Natural killer cell treated with Interleukin-12 subunit alpha and Interleukin-12 subunit beta and Interleukin-15 and Interleukin-18, amount 100 ng/mL, for 72 hours (primary cell): ENCODE measurements around the gene HNMT. TPM values are rescaled to one million over a fixed set of nuclear protein-coding genes. Genes with fewer than 3 reads are reported as not detected.
"Not testable (repeated sequence)": the region's sequence is repeated elsewhere in the genome, so short reads cannot be mapped to it uniquely, and the experiment has no call there.

Source experiments
- ATAC-seq, 2 donors: fragments of 150-1000 bp; cut with Tn5 transposase in 1 of 2; sonication (Bioruptor Pico), chemical (Tn5 transposase) in 1 of 2; 2 replicates each; pipeline ENCODE4 v1.10.0; 2021
- DNase-seq: peaks from one replicate; pipeline ENCODE4 v3.0.0; 2022; ENCODE audit warnings: low spot score
- H3K27ac Mint-ChIP-seq, 2 donors: 1 replicate in 1 of 2; 2 replicates in 1 of 2; pipeline ENCODE4 v1.8.0; 2022; ENCODE audit warnings: mixed read lengths in 2 of 2, mild to moderate bottlenecking in 1 of 2, moderate library complexity in 1 of 2
- H3K27me3 Mint-ChIP-seq, 2 donors: 1 replicate in 1 of 2; 2 replicates in 1 of 2; pipeline ENCODE4 v1.8.0; 2022; ENCODE audit warnings: mixed read lengths in 2 of 2
- H3K36me3 Mint-ChIP-seq: one replicate; pipeline ENCODE4 v1.8.0; 2022; ENCODE audit warnings: mixed read lengths
- H3K4me1 Mint-ChIP-seq, 2 donors: 1 replicate in 1 of 2; 2 replicates in 1 of 2; pipeline ENCODE4 v1.8.0; 2022; ENCODE audit warnings: low read depth in 2 of 2, mixed read lengths in 2 of 2, mild to moderate bottlenecking in 1 of 2
- H3K4me3 Mint-ChIP-seq: one replicate; pipeline ENCODE4 v1.8.0; 2022; ENCODE audit warnings: mixed read lengths
- H3K9me3 Mint-ChIP-seq: 2 replicates; pipeline ENCODE4 v1.8.0; 2022; ENCODE audit warnings: mixed read lengths
- total RNA-seq, 2 donors: library from RNA; stranded (reverse); gene quantifications; one replicate each; pipeline ENCODE4 v1.2.3, GENCODE V29; 2022

Gene HNMT
- total RNA-seq, 2 donors from 2014 or later = not detected

DNA sequence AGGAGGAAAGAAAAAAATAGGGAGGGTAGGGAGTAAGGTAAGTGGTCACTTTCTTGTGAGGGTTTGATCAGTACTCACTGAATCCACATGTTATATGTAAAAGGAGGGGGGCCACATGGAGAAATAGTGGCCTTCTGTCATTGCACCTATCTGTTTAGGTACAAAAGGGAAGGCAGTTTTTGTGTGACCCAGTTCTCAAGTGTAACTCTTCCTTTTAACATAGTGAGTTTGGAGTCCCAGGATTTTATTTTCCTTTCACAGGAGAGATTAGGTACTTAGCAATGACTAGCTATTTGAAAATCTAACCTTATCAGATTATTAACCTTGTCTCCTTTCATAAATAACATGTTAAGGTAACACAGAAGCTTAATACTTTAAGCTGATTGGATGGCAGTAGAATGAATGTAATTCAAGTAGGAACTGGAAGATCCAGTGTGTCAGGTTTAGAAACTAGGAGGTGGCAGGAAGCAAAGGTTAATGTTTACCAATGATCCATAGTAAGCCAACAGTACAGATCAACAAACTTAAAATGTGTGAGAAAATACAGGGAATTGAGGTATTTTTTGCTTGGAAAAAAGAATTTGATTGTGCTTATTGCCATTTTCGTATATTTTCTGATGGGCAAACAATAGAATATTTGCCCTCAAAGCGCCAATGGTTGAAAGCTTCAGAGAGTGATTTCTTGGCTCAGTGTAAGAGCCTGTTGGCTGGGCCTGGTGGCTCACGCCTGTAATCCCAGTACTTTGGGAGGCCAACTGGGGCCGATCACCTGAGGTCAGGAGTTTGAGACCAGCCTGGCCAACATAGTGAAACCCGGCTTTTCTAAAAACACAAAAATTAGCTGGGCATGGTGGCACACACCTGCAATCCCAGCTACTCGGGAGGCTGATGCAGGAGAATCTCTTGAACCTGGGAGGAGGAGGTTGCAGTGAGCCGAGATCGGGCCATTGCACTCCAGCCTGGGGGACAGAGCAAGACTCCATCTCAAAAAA lies 11.3 kb downstream of the HNMT start:
- ATAC-seq (no peak), DNase-seq (no peak)
- H3K27ac Mint-ChIP-seq = no peak overlapping the region
- no peaks in the 10 kb centered on the region for H3K27me3 Mint-ChIP-seq
- H3K36me3 Mint-ChIP-seq = no peaks in the 10 kb centered on the region
- H3K4me3 Mint-ChIP-seq = no peak overlapping the region
- no peaks in the 10 kb centered on the region for H3K4me1 Mint-ChIP-seq
- no peaks in the 10 kb centered on the region for H3K9me3 Mint-ChIP-seq

DNA sequence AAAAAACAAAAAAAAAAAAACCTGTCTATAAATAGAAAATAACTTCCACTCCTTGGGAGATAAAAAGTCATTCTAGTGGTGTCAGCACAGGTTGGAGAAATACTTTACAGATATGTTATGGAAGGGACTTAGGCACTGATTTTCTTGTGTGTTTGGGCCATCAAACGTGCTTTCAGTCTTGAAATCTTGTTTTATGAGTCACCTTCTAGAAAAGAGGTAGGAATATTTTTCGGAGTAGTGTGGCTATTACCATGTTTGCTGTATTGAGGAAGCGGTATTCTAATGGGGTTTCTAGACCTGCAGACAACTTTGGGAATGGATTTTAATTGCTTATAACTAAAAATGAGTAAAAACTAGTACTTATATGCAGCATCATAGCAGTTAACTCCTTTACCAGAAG lies 12.0 kb downstream of the HNMT start:
- Mint-ChIP-seq H3K4me1 (no peaks in the 10 kb centered on the region), H3K4me3 (no peak overlapping the region), H3K27ac (no peak overlapping the region), H3K36me3 (no peaks in the 10 kb centered on the region), H3K9me3 (no peaks in the 10 kb centered on the region), H3K27me3 (no peaks in the 10 kb centered on the region)
- ATAC-seq (no peak), DNase-seq (no peak)

DNA sequence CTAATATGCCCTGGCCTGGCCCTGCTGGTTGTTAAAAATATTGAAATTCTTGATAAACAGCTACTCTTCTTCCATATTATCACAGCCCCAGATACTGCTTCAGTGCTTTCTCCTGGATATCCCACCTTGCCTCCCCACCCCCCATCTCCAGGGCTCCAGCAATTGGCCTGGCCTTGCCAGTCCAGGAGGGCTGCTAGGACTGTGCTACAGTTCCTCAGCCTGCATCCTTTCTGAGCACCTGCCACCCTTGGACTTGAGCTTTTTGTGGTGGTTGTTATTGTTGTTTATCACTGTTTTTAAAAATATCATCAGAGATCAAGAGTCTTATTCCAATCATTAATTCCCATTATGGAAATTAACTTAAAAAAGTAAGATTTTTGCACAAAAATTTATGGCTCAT lies 13.5 kb downstream of the HNMT start:
- DNase-seq = no peak
- H3K27me3 Mint-ChIP-seq = no peaks in the 10 kb centered on the region
- H3K4me3 Mint-ChIP-seq = no peak overlapping the region
- H3K4me1 Mint-ChIP-seq = no peaks in the 10 kb centered on the region
- ATAC-seq = no peak
- no peaks in the 10 kb centered on the region for H3K9me3 Mint-ChIP-seq
- H3K36me3 Mint-ChIP-seq = no peaks in the 10 kb centered on the region
- H3K27ac Mint-ChIP-seq = no peak overlapping the region

DNA sequence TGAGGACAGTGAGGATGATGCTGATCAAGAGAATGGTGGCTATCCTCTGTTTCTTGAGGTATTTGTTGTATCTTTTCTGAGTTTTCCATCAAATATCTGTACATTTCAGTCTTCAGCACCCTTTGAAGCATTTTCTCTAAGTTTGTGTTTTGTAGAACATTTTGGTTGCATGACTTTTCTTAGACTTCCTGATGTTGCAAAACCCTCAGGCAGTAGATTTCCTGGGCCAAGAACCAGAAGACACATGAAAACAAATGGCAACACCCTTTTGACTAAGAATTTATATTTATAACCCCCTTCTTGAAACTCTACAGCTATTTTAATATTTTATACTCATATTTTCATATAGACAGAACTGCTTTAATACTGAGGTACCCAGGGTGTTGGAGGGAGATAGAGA lies 16.2 kb downstream of the HNMT start:
- Mint-ChIP-seq H3K36me3 (no peaks in the 10 kb centered on the region), H3K4me1 (no peaks in the 10 kb centered on the region), H3K27ac (no peak overlapping the region), H3K9me3 (peaks cover 6% of the 10 kb centered on the region), H3K4me3 (no peak overlapping the region), H3K27me3 (no peaks in the 10 kb centered on the region)
- ATAC-seq (no peak), DNase-seq (no peak)

DNA sequence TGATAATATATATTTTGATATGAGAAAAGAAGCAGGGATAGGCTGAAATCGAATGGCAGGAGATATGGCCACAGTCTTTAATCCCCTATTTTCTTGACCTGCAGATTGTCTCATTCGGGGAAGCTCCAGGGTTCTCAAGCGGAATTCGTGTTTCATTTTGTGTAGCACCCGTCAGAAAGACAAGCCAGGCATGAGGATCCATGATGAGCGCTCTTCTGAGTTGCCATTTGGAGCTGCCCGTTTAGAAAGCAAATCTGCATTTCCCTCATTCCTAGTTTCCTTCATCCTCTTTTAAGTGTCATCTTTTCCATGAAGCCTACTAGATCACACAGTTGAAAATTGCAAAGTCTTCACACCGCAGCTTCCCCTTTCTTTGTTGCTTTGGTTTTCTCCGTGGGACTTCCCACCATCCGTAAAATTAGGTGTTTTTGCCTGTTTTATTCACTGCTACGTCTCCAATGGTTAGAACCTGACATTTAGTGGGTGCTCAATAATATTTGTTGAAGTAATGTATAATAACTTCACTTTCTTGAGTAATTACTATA lies 16.9 kb downstream of the HNMT start:
- H3K27me3 Mint-ChIP-seq = no peaks in the 10 kb centered on the region
- peaks cover 6% of the 10 kb centered on the region for H3K9me3 Mint-ChIP-seq
- DNase-seq = no peak
- H3K4me1 Mint-ChIP-seq = no peaks in the 10 kb centered on the region
- ATAC-seq = no peak
- no peak overlapping the region for H3K4me3 Mint-ChIP-seq
- no peaks in the 10 kb centered on the region for H3K36me3 Mint-ChIP-seq
- H3K27ac Mint-ChIP-seq = no peak overlapping the region

DNA sequence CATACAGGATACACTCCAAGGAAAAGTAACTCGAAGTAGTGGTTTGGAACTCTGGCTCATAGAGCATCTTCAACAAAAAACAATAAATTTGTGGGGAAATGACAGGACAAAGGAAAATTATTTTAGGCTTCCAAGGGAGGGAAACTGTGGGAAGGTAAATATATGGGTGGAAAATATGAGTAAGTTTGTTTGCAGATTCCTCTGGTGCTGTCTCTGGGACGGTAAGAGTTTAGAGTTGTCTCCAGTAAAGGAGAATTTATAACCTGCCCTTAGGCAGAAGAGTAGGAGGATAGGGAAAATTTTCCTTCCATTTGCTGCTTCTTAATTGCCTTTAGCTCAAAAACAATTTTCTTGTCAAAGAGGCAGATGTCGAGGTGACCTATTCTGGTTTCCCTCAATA lies 19.3 kb downstream of the HNMT start:
- H3K36me3 Mint-ChIP-seq = no peaks in the 10 kb centered on the region
- H3K27ac Mint-ChIP-seq = no peak overlapping the region
- no peaks in the 10 kb centered on the region for H3K4me1 Mint-ChIP-seq
- H3K4me3 Mint-ChIP-seq = no peak overlapping the region
- H3K9me3 Mint-ChIP-seq = peaks cover 14% of the 10 kb centered on the region
- no peak for DNase-seq
- ATAC-seq = no peak
- no peaks in the 10 kb centered on the region for H3K27me3 Mint-ChIP-seq

DNA sequence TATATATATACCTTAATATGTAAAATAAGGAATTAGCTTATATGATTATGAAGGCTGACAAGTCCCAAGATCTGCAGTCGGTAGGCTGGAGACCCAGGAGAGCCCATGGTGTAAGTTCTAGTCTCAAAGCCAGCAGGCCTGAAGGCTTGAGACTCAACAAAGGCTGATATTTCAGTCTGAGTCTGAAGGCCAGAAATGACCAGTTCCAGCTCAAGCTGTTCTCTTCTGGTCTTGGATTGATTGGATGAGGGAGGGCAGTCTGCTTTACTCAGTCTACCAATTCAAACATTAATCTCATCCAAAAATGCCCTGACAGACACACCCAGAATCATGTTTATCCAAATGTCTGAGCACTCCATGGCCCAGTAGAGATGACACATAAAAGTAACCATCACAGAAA lies 22.0 kb downstream of the HNMT start:
- H3K9me3 Mint-ChIP-seq = peaks cover 14% of the 10 kb centered on the region
- no peaks in the 10 kb centered on the region for H3K4me1 Mint-ChIP-seq
- H3K4me3 Mint-ChIP-seq = no peak overlapping the region
- ATAC-seq (no peak), DNase-seq (no peak)
- no peaks in the 10 kb centered on the region for H3K27me3 Mint-ChIP-seq
- H3K27ac Mint-ChIP-seq = no peak overlapping the region
- H3K36me3 Mint-ChIP-seq = no peaks in the 10 kb centered on the region

DNA sequence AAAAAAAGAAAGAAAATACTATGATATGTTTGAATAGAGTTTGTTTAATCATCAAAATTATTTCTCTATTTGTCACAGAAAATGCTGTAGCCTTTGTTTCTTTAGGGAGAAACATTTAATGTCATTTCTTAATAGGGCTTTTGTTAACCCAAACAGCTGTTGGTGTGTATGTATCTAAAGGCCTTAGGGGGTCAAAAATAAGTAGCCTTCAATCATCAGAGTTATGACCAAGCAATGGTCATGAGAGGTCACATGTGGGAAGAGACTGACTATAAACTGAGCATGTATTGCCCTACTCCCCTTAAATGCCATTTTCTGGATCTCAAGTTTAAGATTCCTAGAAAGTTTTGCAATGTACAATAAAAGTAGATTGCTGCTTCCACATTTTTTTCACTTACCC lies 22.7 kb downstream of the HNMT start:
- ATAC-seq (no peak), DNase-seq (no peak)
- Mint-ChIP-seq H3K27me3 (no peaks in the 10 kb centered on the region), H3K4me1 (no peaks in the 10 kb centered on the region), H3K4me3 (no peak overlapping the region), H3K27ac (no peak overlapping the region), H3K36me3 (no peaks in the 10 kb centered on the region), H3K9me3 (peaks cover 14% of the 10 kb centered on the region)

DNA sequence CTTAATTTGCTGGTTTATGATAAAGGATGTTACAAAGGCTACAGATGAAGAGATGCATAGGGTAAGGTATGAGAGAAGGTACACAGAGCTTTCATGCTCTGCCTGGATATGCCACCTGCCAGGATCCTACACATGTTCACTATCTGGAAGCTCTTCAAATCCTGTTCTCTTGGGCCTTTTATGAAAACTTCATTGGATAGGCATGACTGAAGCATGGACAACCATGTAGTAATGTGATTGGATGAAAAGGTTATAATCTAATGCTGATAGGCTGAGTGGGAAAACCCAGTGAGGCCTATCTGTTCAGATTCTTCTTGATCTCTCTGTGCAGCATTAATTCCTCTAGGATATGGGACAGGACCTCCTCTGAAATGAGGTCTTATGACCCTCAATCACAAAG lies 26.8 kb downstream of the HNMT start:
- Mint-ChIP-seq H3K9me3 (peaks cover 28% of the 10 kb centered on the region), H3K4me1 (no peaks in the 10 kb centered on the region), H3K27me3 (no peaks in the 10 kb centered on the region), H3K27ac (no peak overlapping the region), H3K36me3 (peaks cover 6% of the 10 kb centered on the region), H3K4me3 (no peak overlapping the region)
- DNase-seq (no peak), ATAC-seq (no peak)

DNA sequence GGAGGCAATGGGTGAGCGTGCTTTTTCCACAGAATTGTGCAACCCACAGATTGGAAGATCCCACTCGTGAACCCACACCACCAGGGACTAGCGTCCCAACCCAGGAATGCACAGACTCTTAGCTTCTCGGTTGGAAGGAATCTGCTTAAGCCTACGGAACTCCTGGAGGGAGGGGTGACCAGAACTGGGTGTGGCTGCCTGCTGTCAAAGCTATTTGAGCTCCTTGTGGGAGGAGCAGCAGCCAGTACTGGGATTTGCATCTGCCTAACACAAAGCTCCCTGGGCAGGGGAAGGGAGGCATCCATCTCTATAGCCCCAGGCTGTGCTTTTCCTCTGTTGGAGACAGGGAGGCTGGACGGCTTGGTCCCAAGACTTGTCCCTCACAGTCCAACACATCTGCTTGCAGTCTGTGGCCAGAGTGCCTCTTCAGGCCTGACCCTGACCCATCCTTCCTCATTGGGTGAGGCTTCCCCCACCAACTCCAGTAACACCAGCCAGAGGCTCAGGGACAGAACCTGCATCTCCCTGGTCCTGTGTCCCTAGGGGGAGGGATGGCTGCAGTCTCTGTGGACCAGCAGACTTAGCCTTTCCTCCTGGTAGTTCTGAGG lies 27.9 kb downstream of the HNMT start:
- ATAC-seq = no peak
- no peak for DNase-seq
- Mint-ChIP-seq H3K4me1 (no peaks in the 10 kb centered on the region), H3K4me3 (no peak overlapping the region), H3K9me3 (peaks cover 36% of the 10 kb centered on the region), H3K36me3 (peaks cover 6% of the 10 kb centered on the region), H3K27me3 (no peaks in the 10 kb centered on the region), H3K27ac (no peak overlapping the region)

DNA sequence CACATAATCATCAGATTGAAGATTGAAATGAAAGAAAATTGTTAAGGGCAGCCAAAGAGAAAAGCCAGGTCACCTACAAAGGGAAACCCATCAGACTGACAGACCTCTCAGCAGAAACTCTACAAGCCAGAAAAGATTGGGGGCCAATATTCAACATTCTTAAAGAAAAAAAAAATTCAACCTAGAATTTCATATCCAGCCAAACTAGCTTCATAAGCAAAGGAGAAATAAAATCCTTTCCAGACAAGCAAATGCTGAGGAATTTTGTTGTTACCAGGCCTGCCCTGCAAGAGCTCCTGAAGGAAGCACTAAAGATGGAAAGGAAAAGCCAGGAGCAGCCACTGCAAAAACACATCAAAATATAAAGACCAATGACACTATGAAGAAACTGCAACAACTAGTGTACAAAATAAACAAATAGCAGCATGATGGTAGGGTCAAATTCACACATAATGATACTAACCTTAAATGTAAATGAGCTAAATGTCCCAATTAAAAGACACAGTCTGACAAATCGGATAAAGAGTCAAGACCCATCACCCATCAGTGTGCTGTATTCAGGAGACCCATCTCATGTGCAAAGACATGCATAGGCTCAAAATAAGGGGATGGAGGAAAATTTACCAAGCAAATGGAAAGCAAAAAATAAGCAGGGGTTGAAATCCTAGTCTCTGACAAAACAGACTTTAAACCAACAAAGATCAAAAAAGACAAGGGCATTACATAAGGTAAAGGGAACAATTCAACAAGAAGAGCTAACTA lies 29.6 kb downstream of the HNMT start:
- not testable (repeated sequence) for H3K4me3 Mint-ChIP-seq

DNA sequence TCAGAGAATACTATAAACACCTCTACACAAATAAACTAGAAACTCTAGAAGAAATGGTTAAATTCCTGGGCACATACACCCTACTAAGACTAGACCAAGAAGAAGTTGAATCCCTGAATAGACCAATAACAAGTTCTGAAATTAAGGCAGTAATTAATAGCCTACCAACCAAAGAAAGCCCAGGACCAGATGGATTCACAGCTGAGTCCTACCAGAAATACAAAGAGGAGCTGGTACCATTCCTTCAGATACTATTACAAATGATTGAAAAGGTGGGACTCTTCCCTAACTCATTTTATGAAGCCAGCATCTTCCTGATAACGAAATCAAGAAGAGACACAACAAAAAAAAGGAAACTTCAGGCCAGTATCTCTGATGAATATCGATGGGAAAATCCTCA lies 31.1 kb downstream of the HNMT start:
- H3K4me1 Mint-ChIP-seq, H3K36me3 Mint-ChIP-seq, DNase-seq, H3K27me3 Mint-ChIP-seq, H3K27ac Mint-ChIP-seq, H3K4me3 Mint-ChIP-seq, ATAC-seq: not testable (repeated sequence)
- H3K9me3 Mint-ChIP-seq = peaks cover 33% of the 10 kb centered on the region

More for the DNA sequence above, 29.6 kb downstream of the HNMT start:
- H3K27ac Mint-ChIP-seq, H3K27me3 Mint-ChIP-seq, DNase-seq, H3K4me1 Mint-ChIP-seq, H3K36me3 Mint-ChIP-seq, ATAC-seq: not testable (repeated sequence)
- peaks cover 28% of the 10 kb centered on the region for H3K9me3 Mint-ChIP-seq

DNA sequence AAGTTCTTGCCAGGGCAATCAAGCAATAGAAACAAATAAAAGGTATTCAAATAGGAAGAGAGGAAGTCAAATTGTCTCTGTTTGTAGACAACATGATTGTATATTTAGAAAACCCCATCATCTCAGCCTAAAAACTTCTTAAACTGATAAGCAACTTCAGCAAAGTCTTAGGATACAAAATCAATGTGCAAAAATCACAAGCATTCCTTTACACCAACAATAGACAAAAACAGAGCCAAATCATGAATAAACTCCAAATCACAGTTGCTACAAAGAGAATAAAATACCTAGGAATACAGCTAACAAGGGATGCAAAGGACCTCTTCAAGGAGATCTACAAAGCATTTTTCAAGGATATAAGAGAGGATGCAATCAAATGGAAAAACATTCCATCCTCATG lies 31.9 kb downstream of the HNMT start:
- H3K4me3 Mint-ChIP-seq, DNase-seq, H3K27ac Mint-ChIP-seq, H3K36me3 Mint-ChIP-seq, H3K4me1 Mint-ChIP-seq, ATAC-seq, H3K27me3 Mint-ChIP-seq: not testable (repeated sequence)
- peaks cover 33% of the 10 kb centered on the region for H3K9me3 Mint-ChIP-seq

DNA sequence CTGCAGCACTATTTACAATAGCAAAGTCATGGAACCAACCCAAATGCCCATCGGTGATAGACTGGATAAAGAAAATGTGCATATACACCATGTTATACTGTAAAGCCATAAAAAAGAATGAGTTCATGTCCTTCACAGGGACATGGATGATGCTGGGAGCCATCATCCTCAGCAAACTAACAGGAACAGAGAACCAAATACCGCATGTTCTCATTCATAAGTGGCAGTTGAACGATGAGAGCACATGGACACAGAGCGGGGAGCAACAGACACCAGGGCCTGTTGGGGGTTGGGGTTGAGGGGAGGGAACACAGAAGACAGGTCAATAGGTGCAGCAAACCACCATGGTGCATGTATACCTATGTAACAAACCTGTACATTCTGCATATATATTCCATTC lies 33.5 kb downstream of the HNMT start:
- Mint-ChIP-seq H3K9me3 (peaks cover 33% of the 10 kb centered on the region), H3K27me3 (no peaks in the 10 kb centered on the region), H3K4me1 (no peaks in the 10 kb centered on the region), H3K36me3 (peaks cover 6% of the 10 kb centered on the region), H3K27ac (no peak overlapping the region), H3K4me3 (no peak overlapping the region)
- no peak for DNase-seq
- ATAC-seq = no peak
